Non-pigmented ciliary epithelial cell (primary cell): ENCODE data around the gene UBR1.
A peak's percentile ranks its signal among the peaks of the same experiment; 100 is the strongest.
"Not testable (repeated sequence)": the region's sequence is repeated elsewhere in the genome, so short reads cannot be mapped to it uniquely, and the experiment has no call there.

Source experiments
- DNase-seq: peaks from one replicate; pipeline ENCODE4 v3.0.0-alpha.2; 2010; ENCODE audit warnings: low read depth

The UBR1 gene

DNA sequence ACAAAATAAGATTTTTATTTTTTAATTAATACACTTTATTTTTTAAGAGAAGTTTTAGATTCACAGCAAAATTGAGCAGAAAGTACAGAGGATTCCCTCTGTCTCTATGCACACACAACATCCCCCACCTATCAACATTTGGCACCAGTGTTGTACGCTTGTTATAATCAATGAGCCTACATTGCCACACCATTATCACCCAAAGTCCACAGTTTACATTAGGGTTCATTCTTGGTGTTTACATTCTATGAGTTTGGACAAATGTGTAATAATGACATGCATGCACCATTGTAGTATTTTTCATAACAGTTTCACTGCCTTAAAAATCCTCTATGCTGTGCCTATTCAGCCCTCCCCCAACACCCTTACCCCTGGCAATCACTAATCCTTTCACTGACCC is 134.0 kb downstream of the UBR1 start:
- DNase-seq, result no peak

DNA sequence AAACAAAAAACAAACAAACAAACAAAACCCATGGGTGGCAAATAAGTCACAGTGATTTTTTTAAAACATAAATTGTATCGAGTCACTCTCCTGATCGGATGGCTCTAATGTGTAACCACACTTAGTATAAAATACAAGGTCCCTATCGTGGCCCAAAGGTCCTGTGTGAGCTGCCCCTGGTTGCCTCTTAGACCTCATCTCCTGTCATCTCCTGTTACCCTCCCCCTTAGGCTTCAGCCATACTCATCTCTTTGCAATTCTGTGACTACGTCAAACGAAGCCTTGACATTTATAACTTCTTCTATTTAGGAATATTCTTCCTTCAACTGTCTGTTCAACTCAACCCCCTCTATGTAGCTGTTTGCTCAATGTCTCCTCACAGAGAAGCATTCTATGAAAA is 141.4 kb downstream of the UBR1 start:
- DNase-seq, result no peak

DNA sequence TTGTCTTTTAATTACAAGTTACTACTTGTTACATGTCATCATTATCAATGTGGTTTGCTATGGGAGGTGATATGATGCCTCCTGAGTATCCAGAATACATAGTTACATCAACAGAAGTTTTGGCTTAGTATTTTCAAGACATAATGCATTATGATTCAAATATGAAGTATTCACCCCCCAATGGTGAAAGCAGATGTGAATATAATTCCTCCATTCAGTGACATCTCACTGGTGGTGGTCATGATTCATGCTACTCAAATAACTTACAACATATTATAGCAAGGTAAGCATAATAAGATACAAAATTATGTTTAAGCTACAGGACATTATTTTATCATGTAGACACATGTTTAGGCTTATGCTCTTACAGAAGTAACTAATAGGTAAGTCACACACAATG is 150.3 kb downstream of the UBR1 start:
- DNase-seq, result peak; percentile 50

DNA sequence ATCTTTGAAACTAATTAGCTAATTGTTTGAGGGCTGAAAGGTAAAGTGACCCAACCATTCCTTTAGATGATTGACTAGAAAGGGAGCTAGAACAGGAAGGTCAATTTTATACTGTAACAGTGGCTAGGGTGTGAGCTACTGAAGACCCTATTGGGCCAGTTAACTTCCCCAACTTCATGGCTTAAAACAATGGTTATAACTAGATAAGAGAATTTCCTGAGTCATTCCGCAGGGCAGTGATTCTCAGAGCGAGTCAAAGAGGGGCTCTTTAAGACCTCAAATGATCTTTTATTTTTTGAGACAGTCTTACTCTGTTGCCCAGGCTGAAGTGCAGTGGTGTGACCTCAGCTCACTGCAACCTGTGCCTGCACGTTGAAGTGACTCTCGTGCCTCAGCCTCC is 151.5 kb downstream of the UBR1 start:
- DNase-seq, result no peak

DNA sequence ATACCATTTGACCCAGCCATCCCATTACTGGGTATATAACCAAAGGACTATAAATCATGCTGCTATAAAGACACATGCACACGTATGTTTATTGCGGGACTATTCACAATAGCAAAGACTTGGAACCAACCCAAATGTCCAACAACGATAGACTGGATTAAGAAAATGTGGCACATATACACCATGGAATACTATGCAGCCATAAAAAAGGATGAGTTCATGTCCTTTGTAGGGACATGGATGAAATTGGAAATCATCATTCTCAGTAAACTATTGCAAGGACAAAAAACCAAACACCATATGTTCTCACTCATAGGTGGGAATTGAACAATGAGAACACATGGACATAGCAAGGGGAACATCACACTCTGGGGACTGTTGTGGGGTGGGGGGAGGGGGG is 156.9 kb downstream of the UBR1 start:
- DNase-seq, result not testable (repeated sequence)

DNA sequence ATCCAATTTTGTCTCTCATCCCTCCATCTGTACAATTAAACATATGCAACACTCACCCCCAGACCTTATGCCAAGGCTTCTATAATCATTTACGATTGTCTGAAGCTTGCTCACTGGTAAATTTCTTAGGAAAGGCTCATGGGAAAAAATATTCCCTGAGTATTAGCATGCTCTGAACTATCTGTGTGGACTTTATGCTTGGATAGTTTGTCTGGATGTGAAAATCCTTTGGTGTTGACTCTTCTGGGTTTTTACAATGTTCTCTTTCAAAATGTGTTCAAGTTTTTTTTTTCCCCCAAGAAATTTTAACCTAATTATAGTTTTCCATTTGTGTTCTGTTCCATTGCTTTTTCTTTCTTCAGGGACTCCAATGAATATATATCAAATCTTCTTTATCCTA is 165.3 kb downstream of the UBR1 start:
- DNase-seq, result no peak

DNA sequence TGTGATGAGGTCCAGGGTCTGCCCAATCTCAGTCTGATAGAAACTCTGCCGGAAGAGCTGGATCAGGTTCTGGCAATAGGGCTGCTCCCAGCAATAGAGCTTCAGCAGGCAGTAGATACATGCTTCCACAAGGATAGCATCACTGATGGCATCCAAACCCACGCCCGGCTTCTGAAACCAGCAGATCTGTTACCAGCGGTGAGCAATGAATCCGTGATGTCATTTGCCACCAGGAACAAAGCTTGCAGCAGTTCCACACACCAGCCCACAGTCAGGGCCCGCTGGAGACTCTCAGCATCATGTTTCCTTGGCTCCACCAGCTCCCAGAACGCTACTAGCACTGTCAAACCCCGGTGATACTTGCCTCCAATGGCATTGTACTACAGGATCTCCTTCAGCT is 166.0 kb downstream of the UBR1 start:
- DNase-seq, result no peak

DNA sequence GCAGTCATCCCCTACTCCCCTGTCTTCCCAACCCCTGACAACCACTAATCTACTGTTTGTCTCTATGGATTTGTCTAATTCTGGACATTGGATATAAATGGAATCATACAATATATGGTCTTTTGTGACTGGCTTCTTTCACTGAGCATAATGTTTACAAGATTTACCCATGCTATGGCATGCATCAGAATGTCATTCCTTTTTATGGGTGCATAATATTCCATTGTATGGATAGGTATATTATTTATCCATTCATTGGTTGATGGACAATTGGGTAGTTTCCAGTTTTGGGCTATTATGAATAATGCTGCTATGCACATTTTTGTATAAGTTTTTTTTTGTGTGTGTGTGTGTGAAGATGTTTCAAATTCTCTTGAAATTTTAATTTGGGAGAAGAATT is 168.7 kb downstream of the UBR1 start:
- DNase-seq, result no peak

DNA sequence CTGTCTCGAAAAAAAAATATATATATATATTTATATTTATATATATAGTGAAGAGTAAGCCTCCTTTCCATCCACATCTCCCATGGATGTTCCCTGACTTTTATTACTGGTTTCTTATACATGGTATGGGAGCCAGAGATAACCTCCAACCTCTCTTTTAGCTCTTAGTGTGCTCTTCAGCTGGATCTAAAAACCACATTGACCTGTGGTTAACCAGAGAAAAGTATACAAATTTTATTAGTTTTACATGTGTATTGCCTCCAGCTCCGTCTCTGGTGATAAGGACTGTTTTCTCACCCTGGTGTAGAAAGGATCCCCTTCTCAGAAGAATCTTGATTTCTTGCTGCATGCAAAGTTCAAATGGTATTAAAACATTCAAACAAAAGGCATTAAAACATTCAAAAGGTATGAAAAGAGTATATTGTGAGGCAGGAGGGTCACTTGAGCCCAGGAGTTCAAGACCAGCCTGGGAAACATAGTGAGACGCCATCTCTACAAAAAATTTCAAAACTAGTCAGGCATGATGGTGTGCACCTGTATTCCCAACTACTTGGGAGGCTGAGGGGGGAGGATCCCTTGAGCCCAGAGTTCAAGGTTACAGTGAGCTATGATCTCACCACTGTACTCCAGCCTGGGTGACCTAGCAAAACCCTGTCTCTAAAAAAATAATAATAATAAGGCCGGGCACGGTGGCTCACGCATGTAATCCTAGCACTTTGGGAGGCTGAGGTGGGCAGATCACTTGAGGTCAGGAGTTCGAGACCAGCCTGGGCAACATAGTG is 171.8 kb downstream of the UBR1 start:
- no peak for DNase-seq

DNA sequence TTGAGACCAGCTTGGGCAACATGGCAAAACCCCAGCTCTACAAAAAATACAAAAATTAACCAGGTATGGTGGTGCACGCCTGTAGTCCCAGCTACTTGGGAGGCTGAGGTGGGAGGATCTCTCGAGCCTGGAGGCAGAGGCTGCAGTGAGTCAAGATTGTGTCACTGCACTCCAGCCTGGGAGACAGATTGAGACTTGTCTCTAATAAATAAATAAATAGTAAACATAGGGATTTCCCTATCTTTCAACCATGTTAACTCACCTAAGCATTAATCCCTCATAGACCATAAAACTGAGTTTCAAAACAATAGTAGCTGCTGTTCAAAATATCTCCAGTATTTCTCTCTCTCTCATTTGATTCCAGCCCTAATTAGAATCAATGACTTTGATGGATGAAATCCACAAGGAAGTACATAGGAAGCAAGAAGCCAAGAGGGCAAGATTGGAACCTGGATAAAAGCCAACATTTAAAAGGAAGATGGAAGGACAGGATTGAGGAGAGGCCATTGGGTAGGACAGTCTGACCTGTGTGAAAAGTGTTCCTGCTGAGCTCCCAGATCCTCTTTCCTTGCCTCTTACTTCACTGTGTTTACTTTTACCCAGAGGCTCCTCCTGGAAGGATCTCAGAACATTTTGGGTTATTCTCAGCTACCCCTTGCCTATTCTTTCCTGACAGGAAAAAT is 172.9 kb downstream of the UBR1 start:
- DNase-seq, result no peak

DNA sequence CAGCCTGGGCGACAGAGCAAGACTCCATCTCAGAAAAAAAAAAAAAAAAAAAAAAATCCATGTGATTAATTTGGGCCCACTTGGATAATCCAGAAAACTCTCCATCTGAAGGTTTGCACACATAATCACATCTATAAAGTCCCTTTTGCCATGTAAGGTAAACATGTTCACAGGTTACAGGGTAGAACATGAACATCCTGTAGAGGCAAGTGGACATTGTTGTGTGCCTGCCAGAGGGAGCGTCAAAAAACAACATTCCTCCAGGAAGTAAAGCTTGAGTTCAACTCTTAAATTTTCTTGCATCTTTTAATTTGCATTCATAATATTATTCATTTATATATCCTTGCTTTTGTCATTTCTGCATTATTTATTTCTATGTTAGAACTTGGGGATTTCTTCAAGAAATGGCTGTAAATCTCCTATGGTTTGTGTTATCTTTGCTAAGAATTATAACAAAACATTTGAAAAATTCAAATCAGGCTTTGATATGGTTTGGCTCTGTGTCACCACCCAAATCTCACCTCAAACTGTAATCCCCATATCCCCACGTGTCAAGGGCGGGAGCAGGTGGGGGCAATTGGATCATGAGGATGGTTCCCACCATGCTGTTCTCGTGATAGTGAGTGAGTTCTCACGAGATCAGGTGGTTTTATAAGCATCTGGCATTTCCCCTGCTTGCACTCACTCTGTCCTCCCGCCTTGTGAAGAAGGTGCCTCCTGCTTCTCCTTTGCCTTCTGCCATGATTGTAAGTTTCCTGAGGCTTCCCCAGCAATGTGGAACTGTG is 173.9 kb downstream of the UBR1 start:
- DNase-seq, result no peak

DNA sequence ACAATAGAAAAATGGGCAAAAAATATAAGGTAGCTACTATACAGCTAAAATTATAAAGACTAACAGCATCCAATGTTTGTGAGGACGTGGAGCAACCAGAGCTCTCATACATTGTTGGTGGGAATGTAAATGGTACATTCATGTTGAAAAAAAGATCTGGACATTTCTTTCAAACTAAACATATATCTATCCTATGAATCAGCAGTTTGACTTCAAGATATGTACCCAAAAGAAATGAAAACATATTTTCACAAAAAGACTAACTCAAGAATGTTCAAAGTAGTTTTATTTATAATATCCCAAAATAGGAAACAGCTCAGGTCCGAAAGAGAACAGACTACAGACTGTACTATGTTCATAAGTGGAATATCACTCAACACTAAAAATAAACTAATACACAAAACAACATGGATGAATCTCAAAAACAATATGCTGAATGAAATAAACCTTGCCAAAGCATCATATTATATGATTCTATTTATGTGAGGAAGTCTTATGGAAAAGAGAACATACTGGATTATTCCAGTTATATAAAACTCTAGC is 176.5 kb downstream of the UBR1 start:
- no peak for DNase-seq

DNA sequence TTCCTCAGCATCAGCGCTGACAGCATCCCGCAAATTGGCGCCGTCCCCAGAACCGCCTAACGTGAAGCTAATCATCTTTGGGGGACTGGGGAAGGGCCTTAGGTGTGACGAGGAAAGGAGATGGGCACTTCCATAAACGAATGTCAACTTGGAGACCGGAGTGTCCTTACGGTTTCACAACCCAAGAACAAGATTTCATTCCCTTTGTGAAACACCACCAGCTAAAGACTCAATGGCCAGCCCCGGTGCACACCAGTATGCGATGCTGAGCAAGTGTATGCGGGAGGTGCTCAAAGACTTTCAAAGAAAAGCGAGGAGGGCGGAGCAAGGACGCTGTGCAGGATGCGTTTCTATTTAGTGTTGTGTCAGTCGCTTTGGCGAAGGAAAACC is 184.5 kb downstream of the UBR1 start:
- DNase-seq, result no peak

DNA sequence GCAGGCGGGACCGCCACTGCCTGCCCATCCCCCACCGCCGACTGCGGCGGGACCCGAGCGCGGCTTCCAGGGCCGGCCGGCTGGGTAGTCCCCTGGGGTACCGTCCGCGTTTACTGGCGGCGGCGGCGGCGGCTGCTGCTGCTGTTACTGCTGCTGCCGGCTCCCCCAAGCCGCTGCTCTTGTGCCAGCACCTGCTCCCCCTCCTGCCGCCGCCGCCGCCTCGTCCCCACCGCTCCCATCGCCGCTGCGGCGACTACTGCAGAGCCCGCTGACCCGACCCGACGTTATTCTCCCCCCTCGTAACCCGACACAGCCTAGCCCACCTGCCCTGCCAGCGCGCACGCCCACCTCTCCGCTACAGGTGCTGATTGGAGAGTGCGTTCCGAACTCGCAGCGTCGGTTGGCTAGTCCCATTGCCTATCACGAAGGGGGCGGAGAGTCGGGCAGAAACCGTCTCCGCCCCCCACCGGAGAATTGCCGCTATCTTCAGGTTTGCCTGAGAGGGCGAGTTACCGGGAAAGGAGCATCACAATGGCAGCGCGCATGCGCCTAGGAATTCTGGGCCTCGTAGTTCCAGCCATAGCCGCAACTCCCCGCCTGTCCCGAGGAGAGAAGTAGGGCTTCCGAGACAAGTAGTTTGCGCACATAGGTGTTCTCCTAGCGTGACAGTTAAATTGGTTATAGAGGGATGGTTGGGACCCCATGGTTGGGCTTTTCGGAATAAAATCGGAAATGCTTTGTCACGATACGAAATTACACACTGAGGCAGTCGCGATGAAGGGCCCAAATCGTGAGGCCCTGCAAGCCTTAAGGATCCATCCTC is 185.1 kb downstream of the UBR1 start, which contains the start of gene TTBK2:
Gene TTBK2, minus strand, starts transcription at position 260 of the 823 bp plus-strand sequence. CDS start 42,161 bp downstream, outside the sequence.
- peak; percentile 96 for DNase-seq

DNA sequence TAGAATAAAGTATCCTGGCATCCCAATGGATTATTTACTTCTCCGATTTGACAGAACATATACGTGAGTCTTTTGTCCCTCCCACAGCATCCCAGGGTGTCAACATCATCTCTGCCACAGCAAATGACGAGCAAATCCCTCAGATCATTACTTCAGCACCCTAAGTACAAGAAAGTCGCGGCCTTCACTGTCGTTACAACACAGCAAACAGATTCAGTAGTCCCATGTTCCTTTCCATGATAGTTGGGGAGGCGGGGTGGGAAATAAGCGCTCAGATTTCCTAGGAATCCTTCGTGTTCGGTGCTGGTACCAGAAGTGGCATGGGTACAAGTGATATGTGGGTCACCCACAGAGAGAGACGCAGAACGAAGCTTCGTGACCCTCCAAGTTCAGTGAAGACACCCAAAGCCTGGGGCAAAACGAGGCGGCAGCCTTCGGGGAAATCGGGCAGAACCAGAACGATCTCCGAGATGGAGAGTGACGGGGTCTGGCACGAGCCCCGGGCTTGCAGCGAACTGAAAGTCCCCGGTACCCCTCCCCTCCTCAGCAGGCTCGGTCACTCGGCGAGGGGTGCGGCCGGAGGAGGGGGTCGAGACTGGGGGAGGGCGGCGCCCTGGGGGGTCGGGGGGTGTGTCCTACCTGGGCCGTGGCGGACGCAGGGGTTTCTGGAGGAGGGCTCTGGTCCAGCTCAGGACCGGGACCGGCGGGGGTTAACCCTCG is 185.9 kb downstream of the UBR1 start:
- DNase-seq, result no peak

DNA sequence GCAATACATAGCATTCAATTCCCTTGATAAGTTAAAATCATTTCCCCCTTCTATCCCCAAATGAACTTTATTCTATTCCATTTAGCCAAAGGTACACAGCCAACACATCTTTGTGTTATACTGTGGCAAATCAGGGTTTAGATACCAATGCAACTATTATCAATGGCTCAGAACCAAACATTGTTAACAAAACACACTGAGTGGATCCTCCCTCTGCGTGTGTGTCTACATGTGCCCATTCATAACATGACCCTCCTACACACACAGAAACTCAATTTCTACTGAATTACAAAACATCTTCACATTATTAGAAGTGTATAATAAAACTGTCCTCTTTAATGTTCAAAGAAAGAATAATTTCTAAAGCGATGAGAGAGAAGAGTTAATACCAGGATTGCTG is 186.5 kb downstream of the UBR1 start:
- DNase-seq, result no peak

DNA sequence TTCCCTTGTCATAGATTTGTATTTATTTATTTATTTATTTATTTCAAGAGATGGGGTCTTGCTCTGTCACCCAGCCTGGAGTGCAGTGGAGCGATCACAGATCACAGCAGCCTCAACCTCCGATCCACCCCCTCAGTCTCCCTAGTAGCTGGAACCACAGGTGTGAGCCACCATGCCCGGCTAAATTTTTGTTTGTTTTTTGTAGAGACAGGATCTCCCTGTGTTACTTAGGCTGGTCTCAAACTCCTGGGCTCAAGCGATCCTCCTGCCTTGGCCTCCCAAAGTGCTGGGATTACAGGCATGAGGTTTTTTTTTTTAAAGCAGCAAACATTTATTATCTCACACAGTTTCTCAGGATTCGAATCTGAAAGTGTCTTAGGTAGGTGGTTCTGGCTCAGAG is 187.8 kb downstream of the UBR1 start:
- no peak for DNase-seq

DNA sequence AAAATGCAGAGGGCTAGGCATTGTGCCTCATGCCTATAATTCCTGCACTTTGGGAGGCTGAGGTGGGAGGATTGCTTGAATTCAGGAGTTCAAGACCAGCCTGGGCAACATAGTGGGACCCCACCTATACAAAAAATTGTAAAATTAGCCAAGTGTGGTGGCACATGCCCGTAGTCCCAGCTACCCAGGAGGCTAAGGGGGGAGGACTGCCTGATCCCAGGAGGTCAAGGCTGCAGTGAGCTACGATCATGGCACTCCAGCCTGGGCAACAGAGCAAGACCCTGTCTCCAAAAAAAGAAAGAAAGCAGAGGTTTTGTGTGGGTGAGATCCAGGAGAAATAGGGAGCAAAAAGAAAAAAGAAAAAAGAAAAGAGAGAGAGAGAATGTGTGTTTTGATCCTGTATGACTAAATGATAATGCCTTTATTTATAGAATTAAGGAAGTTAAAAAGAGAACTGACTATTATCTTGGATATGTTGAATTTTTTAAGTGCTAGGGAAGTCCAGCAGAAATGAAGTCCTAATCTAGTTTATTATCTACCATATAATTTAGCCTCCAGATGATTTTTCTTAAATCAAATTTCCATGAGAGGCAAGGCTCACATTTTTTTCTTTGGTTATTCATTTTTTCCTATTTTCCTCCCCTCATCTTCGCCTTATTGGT is 190.1 kb downstream of the UBR1 start:
- no peak for DNase-seq

DNA sequence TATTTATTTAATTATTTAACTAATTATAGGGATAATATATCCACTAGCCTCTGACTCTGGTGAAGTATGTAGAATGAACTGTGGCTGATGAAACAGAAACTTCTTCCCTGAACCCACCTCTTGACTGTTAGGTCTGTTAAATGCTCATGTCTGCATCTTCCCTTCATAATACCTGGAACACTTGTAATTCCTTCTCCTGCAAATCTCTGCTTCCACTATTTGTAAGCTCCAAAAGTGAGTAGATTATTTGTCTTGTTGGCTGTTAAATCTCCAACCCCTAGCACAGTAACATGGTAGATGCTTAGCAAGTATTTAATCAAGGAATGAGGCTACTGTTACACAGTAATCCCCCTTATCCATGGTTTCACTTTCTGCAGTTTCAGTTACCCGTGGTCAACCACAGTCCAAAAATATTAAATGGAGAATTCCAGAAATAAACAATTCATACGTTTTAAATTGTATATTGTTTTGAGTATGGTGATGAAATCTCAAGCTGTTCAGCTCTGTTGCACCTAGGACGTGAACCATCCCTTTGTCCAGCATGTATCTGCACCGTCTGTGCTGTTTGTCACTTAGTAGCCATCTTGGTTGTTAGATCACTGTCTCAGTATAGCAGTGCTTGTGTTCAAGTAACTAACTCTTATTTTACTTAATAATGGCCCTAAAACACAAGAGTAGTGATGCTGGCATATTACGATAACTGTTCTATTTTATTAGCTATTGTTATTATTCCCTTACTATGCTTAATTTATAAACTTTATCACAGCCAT is 190.9 kb downstream of the UBR1 start:
- no peak for DNase-seq
